Left forelimb (tissue), 1 donor: ENCODE results near the gene ZSCAN5C.
"Not testable (repeated sequence)": the region's sequence is repeated elsewhere in the genome, so short reads cannot be mapped to it uniquely, and the experiment has no call there.

ENCODE experiments used
- DNase-seq: peaks from one replicate; pipeline ENCODE4 v3.0.0-alpha.2; 2018; ENCODE audit warnings: low spot score

Gene ZSCAN5C

GRCh38 chr19:56193981-56194640 lies 8.0 kb upstream of the ZSCAN5C start:
- DNase-seq = no peak

- not testable (repeated sequence) for DNase-seq
Observed at GRCh38 chr19:56197646-56198045, 4.4 kb upstream of the ZSCAN5C start, which contains the start of gene ZSCAN5B. TSS of gene ZSCAN5B (minus strand) at chr19:56197783. CDS start at chr19:56193052, 4,731 bp downstream.

DNA sequence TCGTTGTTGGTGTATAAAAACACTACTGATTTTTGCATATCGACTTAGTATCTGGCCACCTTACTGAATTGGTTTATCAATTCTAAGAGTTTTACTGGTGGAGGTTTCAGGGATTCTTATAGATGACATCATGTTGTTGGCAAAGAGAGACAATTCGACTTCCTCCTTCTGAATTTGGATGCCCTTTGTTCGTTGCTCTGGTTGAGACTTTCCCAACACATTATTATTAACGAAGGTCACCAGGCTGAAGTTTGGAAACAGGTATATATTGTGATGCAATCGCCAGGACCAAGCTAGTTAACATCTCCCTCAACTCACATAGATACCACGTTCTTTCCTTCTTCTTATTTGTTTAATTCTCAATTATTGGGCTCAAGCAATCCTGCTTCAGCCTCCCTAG lies 2.4 kb upstream of the ZSCAN5C start:
- DNase-seq = no peak

DNA sequence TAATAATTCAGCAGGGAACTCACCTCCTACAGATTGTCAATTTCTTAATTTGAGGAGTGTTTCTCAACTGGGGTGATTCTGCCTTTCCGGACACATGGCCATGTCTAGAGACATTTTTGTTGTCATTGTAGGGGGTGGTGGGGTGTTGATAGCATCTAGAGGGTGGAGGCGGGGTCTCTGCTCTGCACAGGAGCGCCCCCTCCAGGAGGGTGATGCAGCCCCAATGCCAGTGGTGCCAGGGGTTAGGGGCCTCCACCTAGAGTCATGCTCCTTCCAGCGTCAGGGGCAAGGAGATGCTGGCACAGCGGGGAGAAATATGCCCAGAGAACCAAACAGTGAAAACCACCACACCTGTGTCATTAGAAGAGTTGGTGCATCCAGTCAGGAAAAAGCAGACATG lies 5.5 kb downstream of the ZSCAN5C start:
- not testable (repeated sequence) for DNase-seq

DNA sequence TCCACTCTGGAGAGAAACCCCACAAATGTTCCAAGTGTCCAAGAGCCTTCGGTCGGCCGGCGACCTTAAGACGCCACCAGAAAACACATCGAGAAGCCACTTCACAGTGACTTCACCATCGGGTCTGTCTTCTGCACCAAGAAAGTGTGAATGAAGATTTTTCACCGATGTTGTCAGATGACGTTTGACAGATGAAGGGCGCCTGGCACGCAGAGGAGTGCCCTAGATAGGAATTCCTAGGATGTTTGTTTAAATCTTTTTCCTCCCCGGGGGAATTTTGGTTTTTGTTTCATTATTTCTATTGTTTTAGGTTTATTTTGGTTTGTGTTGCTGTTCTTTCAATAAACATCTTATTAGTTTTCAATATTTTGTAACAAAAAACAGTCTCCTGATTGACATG lies 7.0 kb downstream of the ZSCAN5C start:
- no peak for DNase-seq

- not testable (repeated sequence) for DNase-seq
Observed at GRCh38 chr19:56210036-56210435, 8.0 kb downstream of the ZSCAN5C start.

GRCh38 chr19:56211718-56212117 lies 9.6 kb downstream of the ZSCAN5C start:
- no peak for DNase-seq

- DNase-seq = peak; percentile 68
Observed at GRCh38 chr19:56217039-56217949, 15.2 kb downstream of the ZSCAN5C start.

DNA sequence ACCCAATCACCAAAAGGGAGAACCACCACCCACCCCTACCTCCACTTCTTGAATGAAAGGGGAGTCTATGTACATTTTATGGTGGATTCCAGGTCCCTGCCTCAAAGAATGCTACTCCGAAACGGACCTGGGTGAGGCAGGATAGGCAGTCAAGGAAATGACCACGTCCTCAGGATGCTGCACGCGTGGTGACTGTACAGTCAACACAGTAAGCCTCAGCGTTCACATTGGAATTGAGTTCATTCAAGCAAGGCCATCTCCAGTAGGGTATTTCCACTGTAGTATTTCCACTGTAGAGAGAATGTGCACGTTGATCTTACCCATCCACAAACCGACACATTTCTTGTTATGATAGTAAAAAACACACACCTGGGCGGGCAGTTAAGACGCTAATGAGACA lies 16.9 kb downstream of the ZSCAN5C start:
- no peak for DNase-seq

DNA sequence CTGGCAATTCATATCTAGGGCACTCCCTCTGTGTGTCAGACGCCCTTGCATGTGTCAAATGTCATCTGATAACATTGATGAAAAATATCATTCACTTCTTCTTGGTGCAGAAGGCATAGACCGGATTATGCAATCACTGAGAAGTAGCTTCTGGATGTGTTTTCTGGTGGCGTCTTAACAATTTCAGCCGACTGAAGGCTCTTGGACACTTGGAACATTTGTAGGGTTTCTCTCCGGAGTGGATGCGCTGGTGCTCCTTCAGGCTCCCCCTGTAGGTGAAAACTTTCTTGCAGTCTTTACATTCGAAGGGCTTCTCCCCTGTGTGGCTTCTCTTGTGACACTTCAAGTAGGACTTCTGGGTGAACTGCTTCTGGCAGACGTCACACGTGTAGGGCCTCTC lies 19.4 kb downstream of the ZSCAN5C start:
- DNase-seq = not testable (repeated sequence)

- DNase-seq = no peak
Observed at GRCh38 chr19:56221851-56222250, 19.8 kb downstream of the ZSCAN5C start.

DNA sequence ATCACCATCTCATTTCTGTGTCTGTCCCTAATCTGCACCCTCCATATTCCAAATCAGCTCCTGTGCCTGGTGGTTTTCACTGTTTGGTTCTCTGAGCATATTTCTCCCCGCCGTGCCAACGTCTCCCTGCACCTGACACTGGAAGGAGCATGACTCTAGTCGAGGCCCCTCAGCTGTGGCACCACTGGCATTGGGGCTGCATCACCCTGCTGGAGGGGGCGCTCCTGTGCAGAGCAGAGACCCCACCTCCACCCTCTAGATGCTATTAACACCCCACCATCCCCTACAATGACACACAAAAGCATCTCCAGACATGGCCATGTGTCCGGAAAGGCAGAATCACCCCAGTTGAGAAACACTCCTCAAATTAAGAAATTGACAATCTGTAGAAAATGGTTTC lies 20.8 kb downstream of the ZSCAN5C start:
- DNase-seq = no peak

GRCh38 chr19:56223481-56223880 lies 21.4 kb downstream of the ZSCAN5C start:
- DNase-seq = no peak

GRCh38 chr19:56245121-56245740 lies 43.2 kb downstream of the ZSCAN5C start:
- DNase-seq = no peak

GRCh38 chr19:56245764-56246163 lies 43.7 kb downstream of the ZSCAN5C start:
- not testable (repeated sequence) for DNase-seq

DNA sequence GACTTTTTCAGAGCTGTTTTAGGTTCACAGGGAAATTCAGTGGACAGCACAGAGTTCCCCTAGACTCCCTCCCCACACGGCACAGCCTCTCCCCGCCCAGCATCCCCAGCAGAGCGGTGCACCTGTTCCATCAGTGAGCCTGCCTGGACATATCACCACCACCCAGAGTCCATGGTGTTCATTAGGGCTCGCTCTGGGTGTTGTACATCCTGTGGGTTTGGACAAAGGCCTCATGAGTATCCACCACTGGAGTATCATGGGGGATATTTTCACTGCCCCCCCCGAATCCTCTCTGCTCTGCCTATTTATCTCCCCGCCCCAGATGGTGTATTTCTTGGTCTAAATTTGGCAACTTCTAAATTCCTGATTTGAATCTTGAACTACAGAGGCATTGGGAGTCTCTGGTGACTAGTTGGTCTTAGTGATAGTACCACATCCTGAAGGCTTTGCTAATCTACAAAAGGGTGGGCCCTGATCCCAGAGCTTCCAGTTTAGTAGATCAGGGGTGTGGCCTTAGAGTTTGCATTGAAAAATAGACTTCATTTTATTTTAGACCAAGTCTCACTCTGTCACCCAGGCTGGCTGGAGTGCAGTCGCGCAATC lies 46.8 kb downstream of the ZSCAN5C start:
- not testable (repeated sequence) for DNase-seq

DNA sequence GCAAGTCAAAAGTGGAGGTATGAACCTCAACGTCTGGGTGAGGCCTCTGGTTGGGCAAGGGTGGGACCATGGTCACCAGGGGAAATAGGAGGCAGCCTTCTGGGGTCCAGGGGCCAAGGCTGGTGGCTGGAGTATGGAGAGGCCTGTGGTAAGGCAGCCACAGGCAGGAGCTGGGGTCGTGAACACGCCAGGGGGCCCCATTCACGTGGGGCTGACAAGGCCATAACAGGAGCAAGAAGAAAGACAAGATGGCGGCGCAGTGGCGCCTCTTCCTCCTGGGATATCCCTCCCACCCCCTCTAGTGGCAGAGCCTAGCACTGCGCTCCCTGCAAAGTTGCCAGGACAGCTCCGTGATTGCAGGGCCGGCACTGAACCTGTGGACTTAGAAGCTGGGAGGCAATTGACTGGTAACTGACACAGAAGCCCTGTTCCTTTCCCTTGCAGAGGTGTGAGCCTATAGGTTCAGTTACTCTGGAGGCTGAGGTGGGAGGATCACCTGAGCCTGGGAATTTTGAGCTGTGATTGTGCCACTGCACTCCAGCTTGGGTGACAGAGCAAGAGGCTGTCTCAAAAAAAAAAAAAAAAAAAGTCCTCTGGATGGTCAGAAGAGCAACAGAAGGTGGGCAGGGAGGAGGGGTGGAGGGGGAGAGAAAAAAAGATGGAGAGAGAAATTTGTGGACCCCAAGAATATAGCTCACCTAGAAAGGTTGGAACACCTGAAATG lies 50.8 kb downstream of the ZSCAN5C start:
- peak; percentile 68 for DNase-seq

- no peak for DNase-seq
Observed at GRCh38 chr19:56253737-56254136, 51.7 kb downstream of the ZSCAN5C start.

DNA sequence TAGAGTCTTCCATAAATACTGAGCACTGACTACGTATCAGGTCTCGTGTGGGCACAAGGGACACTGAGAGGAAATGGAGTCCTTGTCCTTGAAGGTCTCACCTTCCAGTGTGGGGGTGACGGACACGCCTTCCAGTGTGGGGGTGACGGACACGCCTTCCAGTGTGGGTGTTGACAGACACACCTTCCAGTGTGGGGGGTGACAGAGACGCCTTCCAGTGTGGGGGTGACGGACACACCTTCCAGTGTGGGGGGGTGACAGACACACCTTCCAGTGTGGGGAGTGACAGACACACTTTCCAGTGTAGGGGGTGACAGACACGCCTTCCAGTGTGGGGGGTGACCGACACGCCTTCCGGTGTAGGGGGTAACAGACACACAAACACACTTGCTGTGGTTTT lies 56.2 kb downstream of the ZSCAN5C start:
- DNase-seq = no peak
